ENCODE measurements around the gene PRKCE.

DNA sequence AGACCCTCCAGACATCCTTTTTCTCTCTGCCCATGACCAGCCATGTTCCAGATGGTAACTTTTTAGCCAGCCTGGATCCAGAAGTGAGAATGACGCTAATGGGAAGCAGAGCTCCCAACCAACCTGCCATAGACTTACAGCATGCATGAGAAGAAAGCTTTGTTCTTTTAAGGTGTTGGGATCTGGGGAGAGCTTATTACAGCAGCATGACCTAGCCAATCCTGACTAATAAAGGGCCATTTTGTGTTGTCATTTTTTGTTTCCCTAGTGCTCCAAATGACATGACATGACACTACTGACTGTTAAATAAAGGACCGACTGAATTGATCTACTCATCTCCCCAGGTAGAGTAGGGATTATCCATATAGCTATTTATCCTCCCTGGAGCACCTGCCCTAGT is 5.2 kb upstream of the PRKCE start:
- TF ChIP-seq CTCF (conservative IDR thresholded peaks at IDR 0.05; ENCODE audit: low read length) (no peak), EZH2phosphoT487 (IDR thresholded peaks at IDR 0.05; ENCODE audit: borderline replicate concordance, low read depth, low read length) (no peak)

All from OCI-LY7 (cell line).